ENCODE measurements around the gene KCNJ14. TPM values are rescaled to one million over a fixed set of nuclear protein-coding genes. Genes with fewer than 3 reads are reported as not detected.
A peak's percentile ranks its signal among the peaks of the same experiment; 100 is the strongest.

Gene KCNJ14
- polyA plus RNA-seq, 3 donors = 0.09 to 0.56 TPM; not detected in 1

DNA sequence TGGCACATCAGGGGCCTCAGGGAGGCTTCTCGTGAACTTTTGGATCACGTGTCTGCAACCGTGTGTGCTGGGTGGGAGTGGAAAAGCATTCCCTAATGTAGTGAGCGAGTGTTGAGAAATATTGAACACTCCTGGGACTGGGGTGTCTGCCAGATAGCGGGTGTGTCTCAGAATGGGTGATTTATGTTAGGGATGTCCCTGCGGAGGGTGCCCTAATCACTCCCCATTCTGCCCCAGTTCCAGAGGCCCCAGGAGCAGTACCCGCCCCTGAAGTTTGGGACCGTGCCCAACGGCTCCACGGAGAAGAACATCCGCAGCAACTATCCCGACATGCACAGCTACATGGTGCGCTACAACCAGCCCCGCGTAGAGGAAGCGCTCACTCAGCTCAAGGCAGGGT is 33.8 kb upstream of the KCNJ14 start:
- Mint-ChIP-seq H3K36me3 (peaks cover 0 to 4% of the 10 kb centered on the region in 2 donors), H3K9me3 (peaks cover 0 to 1% (median 0%) of the 10 kb centered on the region in 7 donors), H3K4me3 (no peak overlapping the region), H3K27ac (peak overlapping the region in 1 of 7 donors; percentile 69), H3K27me3 (ENCODE audit: low read depth in 3 of 3) (peaks cover 3 to 7% (median 5%) of the 10 kb centered on the region in 3 donors), H3K4me1 (peaks cover 21% of the 10 kb centered on the region)
- H3K4me2 ChIP-seq (replicated peaks; ENCODE audit: extremely low read depth, low read length, poor library complexity, severe bottlenecking) = no peak overlapping the region
- H3K27ac ChIP-seq (ENCODE audit: low read depth in 1 of 2, low read length in 2 of 2) = no peak overlapping the region
- no peaks in the 10 kb centered on the region for H3K79me2 ChIP-seq (ENCODE audit: insufficient read depth, low read length)
- no peaks in the 10 kb centered on the region for H3K27me3 ChIP-seq (ENCODE audit: control insufficient read depth in 2 of 2, insufficient read depth in 2 of 2, low read length in 2 of 2)
- intact Hi-C loops (cut with micrococcal nuclease) = no loop called here
- H3K4me1 ChIP-seq (ENCODE audit: control insufficient read depth in 1 of 2, insufficient read depth in 2 of 2, low read length in 2 of 2) = peaks cover 17 to 24% of the 10 kb centered on the region in 2 donors
- no peaks in the 10 kb centered on the region for H3K36me3 ChIP-seq (replicated peaks in 1 of 2; ENCODE audit: control insufficient read depth in 1 of 2, insufficient read depth in 2 of 2, low read length in 2 of 2)
- no peaks in the 10 kb centered on the region for H4K20me1 ChIP-seq (ENCODE audit: insufficient read depth, low read length)
- H3K9me3 ChIP-seq (replicated peaks in 1 of 2; ENCODE audit: control insufficient read depth in 1 of 2, insufficient read depth in 1 of 2, low read length in 2 of 2) = no peaks in the 10 kb centered on the region
- TF ChIP-seq, protein P1, sequence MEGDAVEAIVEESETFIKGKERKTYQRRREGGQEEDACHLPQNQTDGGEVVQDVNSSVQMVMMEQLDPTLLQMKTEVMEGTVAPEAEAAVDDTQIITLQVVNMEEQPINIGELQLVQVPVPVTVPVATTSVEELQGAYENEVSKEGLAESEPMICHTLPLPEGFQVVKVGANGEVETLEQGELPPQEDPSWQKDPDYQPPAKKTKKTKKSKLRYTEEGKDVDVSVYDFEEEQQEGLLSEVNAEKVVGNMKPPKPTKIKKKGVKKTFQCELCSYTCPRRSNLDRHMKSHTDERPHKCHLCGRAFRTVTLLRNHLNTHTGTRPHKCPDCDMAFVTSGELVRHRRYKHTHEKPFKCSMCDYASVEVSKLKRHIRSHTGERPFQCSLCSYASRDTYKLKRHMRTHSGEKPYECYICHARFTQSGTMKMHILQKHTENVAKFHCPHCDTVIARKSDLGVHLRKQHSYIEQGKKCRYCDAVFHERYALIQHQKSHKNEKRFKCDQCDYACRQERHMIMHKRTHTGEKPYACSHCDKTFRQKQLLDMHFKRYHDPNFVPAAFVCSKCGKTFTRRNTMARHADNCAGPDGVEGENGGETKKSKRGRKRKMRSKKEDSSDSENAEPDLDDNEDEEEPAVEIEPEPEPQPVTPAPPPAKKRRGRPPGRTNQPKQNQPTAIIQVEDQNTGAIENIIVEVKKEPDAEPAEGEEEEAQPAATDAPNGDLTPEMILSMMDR (IDR thresholded peaks at IDR 0.05) = no peak
- no peak for DNase-seq
- no peak overlapping the region for H3K4me3 ChIP-seq (replicated peaks in 1 of 3; ENCODE audit: low read depth in 2 of 3, low read length in 3 of 3)
- 92% methylated on average over 14 of the region's 16 CpGs for WGBS (ENCODE audit: insufficient coverage)
- no peak overlapping the region for H3K9ac ChIP-seq (ENCODE audit: insufficient read depth, low read length, poor library complexity, severe bottlenecking)
- H2AFZ ChIP-seq (ENCODE audit: insufficient read depth, low read depth, low read length, poor library complexity, severe bottlenecking) = no peak overlapping the region

DNA sequence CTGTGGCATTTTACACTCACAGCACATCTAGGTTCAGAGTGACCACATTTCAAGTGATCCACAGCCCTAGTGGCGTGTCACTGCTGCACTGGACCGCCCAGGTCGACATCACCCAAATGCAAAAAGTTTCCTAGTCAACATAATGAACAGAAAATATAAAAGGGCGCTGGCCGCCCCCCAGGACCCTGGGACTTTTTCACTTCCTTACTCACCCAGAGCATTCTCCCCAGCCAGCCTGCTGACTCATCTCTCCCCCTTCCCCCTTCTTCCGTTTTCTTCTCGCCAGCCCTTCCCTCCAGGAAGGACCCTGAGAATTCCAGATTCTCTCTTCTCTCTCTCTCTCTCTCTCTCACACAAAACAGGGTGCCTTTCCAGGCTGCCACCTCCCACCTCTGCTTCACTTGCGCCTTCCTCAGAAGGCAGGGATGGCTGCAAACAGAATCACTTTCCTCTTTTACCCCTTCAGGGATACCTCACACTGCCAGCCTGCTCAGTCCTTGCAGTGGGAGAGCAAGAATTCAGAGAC is 30.6 kb upstream of the KCNJ14 start:
- Histone ChIP-seq H3K27me3 (ENCODE audit: control insufficient read depth in 2 of 2, insufficient read depth in 2 of 2, low read length in 2 of 2) (no peaks in the 10 kb centered on the region), H3K27ac (ENCODE audit: low read depth in 1 of 2, low read length in 2 of 2) (peak overlapping the region; percentile 52 to 75), H3K9ac (ENCODE audit: insufficient read depth, low read length, poor library complexity, severe bottlenecking) (peak overlapping the region; percentile 29), H4K20me1 (ENCODE audit: insufficient read depth, low read length) (no peaks in the 10 kb centered on the region), H3K36me3 (replicated peaks in 1 of 2; ENCODE audit: control insufficient read depth in 1 of 2, insufficient read depth in 2 of 2, low read length in 2 of 2) (no peaks in the 10 kb centered on the region), H3K79me2 (ENCODE audit: insufficient read depth, low read length) (no peaks in the 10 kb centered on the region), H3K4me1 (ENCODE audit: control insufficient read depth in 1 of 2, insufficient read depth in 2 of 2, low read length in 2 of 2) (peaks cover 13% of the 10 kb centered on the region in 2 donors), H3K9me3 (replicated peaks in 1 of 2; ENCODE audit: control insufficient read depth in 1 of 2, insufficient read depth in 1 of 2, low read length in 2 of 2) (no peaks in the 10 kb centered on the region), H3K4me3 (replicated peaks in 1 of 3; ENCODE audit: low read depth in 2 of 3, low read length in 3 of 3) (peak overlapping the region; percentile 23 to 70 (median 31)), H3K4me2 (replicated peaks; ENCODE audit: extremely low read depth, low read length, poor library complexity, severe bottlenecking) (peak overlapping the region; percentile 72), H2AFZ (ENCODE audit: insufficient read depth, low read depth, low read length, poor library complexity, severe bottlenecking) (peak overlapping the region; percentile 59)
- Mint-ChIP-seq H3K9me3 (peaks cover 0 to 1% (median 0%) of the 10 kb centered on the region in 7 donors), H3K36me3 (peaks cover 0 to under 1% of the 10 kb centered on the region in 2 donors), H3K4me3 (peak overlapping the region; percentile 59 to 88), H3K27me3 (ENCODE audit: low read depth in 3 of 3) (peaks cover 0 to 3% (median 2%) of the 10 kb centered on the region in 3 donors), H3K4me1 (peaks cover 13% of the 10 kb centered on the region), H3K27ac (peak overlapping the region; percentile 74 to 96 (median 88))
- TF ChIP-seq, protein P1 (IDR thresholded peaks at IDR 0.05) = no peak
- peak; percentile 46 to 86 (median 68) for DNase-seq
- WGBS (ENCODE audit: insufficient coverage) = 2% methylated on average over 7 of the region's 8 CpGs
- intact Hi-C loops (cut with micrococcal nuclease) = no loop called here
